GM12891 (cell line): ENCODE measurements around the gene FXN.

ENCODE experiments used
- DNase-seq: peaks from one replicate; pipeline ENCODE4 v3.0.0; 2011; ENCODE audit warnings: low spot score; ENCODE audit not compliant: insufficient read length
- FAIRE-seq: peaks from 2 replicates; lab custom pipeline; 2011; peaks lifted over from hg19 to GRCh38; lab: Jason Lieb, UNC
- PAX5 ChIP-seq: IDR thresholded peaks from 2 replicates; pipeline ENCODE4 v1.6.1; 2011; ENCODE audit warnings: low read length, moderate library complexity, mild to moderate bottlenecking; ENCODE audit not compliant: insufficient read depth, severe bottlenecking
- POLR2A ChIP-seq: IDR thresholded peaks from 2 replicates; pipeline ENCODE4 v1.6.1; 2011; ENCODE audit warnings: low read depth, low read length, control low read depth
- POLR2AphosphoS5 ChIP-seq: IDR thresholded peaks from 2 replicates; pipeline ENCODE4 v1.6.1; 2011; ENCODE audit warnings: low read depth, low read length, control low read depth
- POU2F2 ChIP-seq: IDR thresholded peaks from 2 replicates; pipeline ENCODE4 v1.6.1; 2011; ENCODE audit warnings: low read depth, mild to moderate bottlenecking, control low read depth, low read length, moderate library complexity
- SPI1 ChIP-seq: IDR thresholded peaks from 2 replicates; pipeline ENCODE4 v1.6.1; 2011; ENCODE audit warnings: low read depth, low read length, control low read depth
- TAF1 ChIP-seq: IDR thresholded peaks from 2 replicates; pipeline ENCODE4 v1.6.1; 2011; ENCODE audit warnings: low read depth, low read length, control low read depth

Gene FXN

GRCh38 chr9:69001921-69002320 lies 33.6 kb upstream of the FXN start:
- TF ChIP-seq POLR2A = no peak
- DNase-seq (no peak), FAIRE-seq (no peak)

- DNase-seq (no peak), FAIRE-seq (peak; percentile 13)
- TF ChIP-seq SPI1 = no peak
- TF ChIP-seq POLR2AphosphoS5 = no peak
- TF ChIP-seq POLR2A = no peak
- TF ChIP-seq POU2F2 = no peak
- TF ChIP-seq PAX5 = no peak
- no peak for TF ChIP-seq TAF1
These were observed 32.5 kb upstream of the FXN start for GRCh38 chr9:69003051-69003450.

- DNase-seq (no peak), FAIRE-seq (no peak)
- TF ChIP-seq PAX5 = no peak
- TF ChIP-seq POLR2A = no peak
- no peak for TF ChIP-seq SPI1
- no peak for TF ChIP-seq POU2F2
- TF ChIP-seq POLR2AphosphoS5 = no peak
- no peak for TF ChIP-seq TAF1
These were observed 30.7 kb upstream of the FXN start for GRCh38 chr9:69004836-69005235.

GRCh38 chr9:69009708-69010107 lies 25.8 kb upstream of the FXN start:
- FAIRE-seq (no peak), DNase-seq (no peak)
- TF ChIP-seq POLR2A = no peak
- TF ChIP-seq SPI1 = no peak
- no peak for TF ChIP-seq TAF1
- no peak for TF ChIP-seq PAX5
- TF ChIP-seq POU2F2 = no peak
- no peak for TF ChIP-seq POLR2AphosphoS5

- FAIRE-seq = no peak
- TF ChIP-seq POLR2AphosphoS5 (no peak), POLR2A (no peak)
- DNase-seq = no peak
These were observed 22.7 kb upstream of the FXN start for GRCh38 chr9:69012696-69013381.

- DNase-seq (no peak), FAIRE-seq (no peak)
- TF ChIP-seq POLR2AphosphoS5 (no peak), POU2F2 (no peak), SPI1 (no peak), PAX5 (no peak), POLR2A (no peak), TAF1 (no peak)
These were observed 22.2 kb upstream of the FXN start for GRCh38 chr9:69013382-69013727.

- DNase-seq (no peak), FAIRE-seq (no peak)
- TF ChIP-seq SPI1 (no peak), POU2F2 (no peak), POLR2A (no peak), PAX5 (no peak), POLR2AphosphoS5 (no peak), TAF1 (no peak)
These were observed 21.5 kb upstream of the FXN start, which contains the start of gene PRKACG for GRCh38 chr9:69014013-69014412. PRKACG (minus strand) TSS chr9:69014113; CDS start chr9:69014092, 21 bp downstream.

GRCh38 chr9:69016191-69017096 lies 19.1 kb upstream of the FXN start:
- DNase-seq (no peak), FAIRE-seq (no peak)
- TF ChIP-seq POLR2A = no peak
- TF ChIP-seq SPI1 = no peak
- no peak for TF ChIP-seq POU2F2
- no peak for TF ChIP-seq PAX5
- TF ChIP-seq TAF1 = no peak
- TF ChIP-seq POLR2AphosphoS5 = no peak

- TF ChIP-seq POU2F2 (no peak), PAX5 (no peak), SPI1 (no peak), TAF1 (no peak), POLR2AphosphoS5 (no peak)
- no peak for DNase-seq
- FAIRE-seq = peak; percentile 86
These were observed 16.8 kb upstream of the FXN start for GRCh38 chr9:69018737-69019136.

- TF ChIP-seq POLR2A = no peak
- TF ChIP-seq PAX5 = no peak
- no peak for TF ChIP-seq POU2F2
- TF ChIP-seq SPI1 = no peak
- TF ChIP-seq TAF1 = no peak
- TF ChIP-seq POLR2AphosphoS5 = no peak
- FAIRE-seq (no peak), DNase-seq (no peak)
These were observed 15.7 kb upstream of the FXN start for GRCh38 chr9:69019808-69020207.
